ENCODE measurements around the gene SLC51B. TPM values are rescaled to one million over a fixed set of nuclear protein-coding genes. Genes with fewer than 3 reads are reported as not detected.

The SLC51B gene
- polyA plus RNA-seq, 1 donor from 2014 or later: not detected

GRCh38 chr15:65081758-65082157 lies 36.6 kb downstream of the SLC51B start:
- Histone ChIP-seq H3K4me3 (ENCODE audit: low read length) (no peak overlapping the region), H3K4me2 (ENCODE audit: low read length) (no peak overlapping the region), H3K79me2 (replicated peaks; ENCODE audit: insufficient read depth, low read length) (no peaks in the 10 kb centered on the region), H3K9me3 (ENCODE audit: low read length) (no peaks in the 10 kb centered on the region), H3K36me3 (ENCODE audit: insufficient read depth, low read length) (no peaks in the 10 kb centered on the region), H2AFZ (ENCODE audit: low read depth, low read length) (no peak overlapping the region), H3K27me3 (ENCODE audit: insufficient read depth, low read depth, low read length) (peaks cover 15% of the 10 kb centered on the region), H3K27ac (ENCODE audit: low read length) (no peak overlapping the region), H3F3A (ENCODE audit: insufficient read depth, low read length, poor library complexity, severe bottlenecking) (no peaks in the 10 kb centered on the region), H3K9ac (ENCODE audit: low read length) (no peak overlapping the region), H3K9me2 (ENCODE audit: insufficient read depth, low read length) (no peaks in the 10 kb centered on the region), H4K20me1 (ENCODE audit: insufficient read depth) (no peaks in the 10 kb centered on the region)
- no peak for TF ChIP-seq EP300 (conservative IDR thresholded peaks at IDR 0.05; ENCODE audit: poor library complexity, severe bottlenecking)
- TF ChIP-seq POLR2AphosphoS5 (IDR thresholded peaks at IDR 0.05): no peak
- TF ChIP-seq REST (IDR thresholded peaks at IDR 0.05; ENCODE audit: borderline replicate concordance): no peak
- no peak for TF ChIP-seq SMC3 (conservative IDR thresholded peaks at IDR 0.05; ENCODE audit: poor library complexity)
- no peak for TF ChIP-seq CTCF (IDR thresholded peaks at IDR 0.05; ENCODE audit: poor library complexity, severe bottlenecking)
- no peak for TF ChIP-seq TAF1 (IDR thresholded peaks at IDR 0.05; ENCODE audit: low read depth)
- no peak for TF ChIP-seq RAD21 (conservative IDR thresholded peaks at IDR 0.05)
- TF ChIP-seq MXI1 (conservative IDR thresholded peaks at IDR 0.05; ENCODE audit: poor library complexity, severe bottlenecking): no peak
- no peak for TF ChIP-seq EZH2 (IDR thresholded peaks at IDR 0.05; ENCODE audit: borderline replicate concordance, insufficient read depth, low read length, poor library complexity, severe bottlenecking)

GRCh38 chr15:65082303-65082953 lies 37.2 kb downstream of the SLC51B start:
- TF ChIP-seq RAD21 (conservative IDR thresholded peaks at IDR 0.05) (no peak), REST (IDR thresholded peaks at IDR 0.05; ENCODE audit: borderline replicate concordance) (no peak), MXI1 (conservative IDR thresholded peaks at IDR 0.05; ENCODE audit: poor library complexity, severe bottlenecking) (no peak), EZH2 (IDR thresholded peaks at IDR 0.05; ENCODE audit: borderline replicate concordance, insufficient read depth, low read length, poor library complexity, severe bottlenecking) (no peak), EP300 (conservative IDR thresholded peaks at IDR 0.05; ENCODE audit: poor library complexity, severe bottlenecking) (no peak), CTCF (IDR thresholded peaks at IDR 0.05; ENCODE audit: poor library complexity, severe bottlenecking) (no peak), TAF1 (IDR thresholded peaks at IDR 0.05; ENCODE audit: low read depth) (no peak), POLR2AphosphoS5 (IDR thresholded peaks at IDR 0.05) (no peak), SMC3 (conservative IDR thresholded peaks at IDR 0.05; ENCODE audit: poor library complexity) (no peak)
- Histone ChIP-seq H3F3A (ENCODE audit: insufficient read depth, low read length, poor library complexity, severe bottlenecking) (no peaks in the 10 kb centered on the region), H3K79me2 (replicated peaks; ENCODE audit: insufficient read depth, low read length) (no peaks in the 10 kb centered on the region), H3K36me3 (ENCODE audit: insufficient read depth, low read length) (no peaks in the 10 kb centered on the region), H3K4me3 (ENCODE audit: low read length) (no peak overlapping the region), H3K27ac (ENCODE audit: low read length) (no peak overlapping the region), H4K20me1 (ENCODE audit: insufficient read depth) (no peaks in the 10 kb centered on the region), H3K27me3 (ENCODE audit: insufficient read depth, low read depth, low read length) (peaks cover 15% of the 10 kb centered on the region), H3K9me2 (ENCODE audit: insufficient read depth, low read length) (no peaks in the 10 kb centered on the region), H3K9me3 (ENCODE audit: low read length) (no peaks in the 10 kb centered on the region), H2AFZ (ENCODE audit: low read depth, low read length) (no peak overlapping the region), H3K9ac (ENCODE audit: low read length) (no peak overlapping the region), H3K4me2 (ENCODE audit: low read length) (no peak overlapping the region)

All from neural cell (in vitro differentiated cells).